ENCODE results near the gene LRBA.

DNA sequence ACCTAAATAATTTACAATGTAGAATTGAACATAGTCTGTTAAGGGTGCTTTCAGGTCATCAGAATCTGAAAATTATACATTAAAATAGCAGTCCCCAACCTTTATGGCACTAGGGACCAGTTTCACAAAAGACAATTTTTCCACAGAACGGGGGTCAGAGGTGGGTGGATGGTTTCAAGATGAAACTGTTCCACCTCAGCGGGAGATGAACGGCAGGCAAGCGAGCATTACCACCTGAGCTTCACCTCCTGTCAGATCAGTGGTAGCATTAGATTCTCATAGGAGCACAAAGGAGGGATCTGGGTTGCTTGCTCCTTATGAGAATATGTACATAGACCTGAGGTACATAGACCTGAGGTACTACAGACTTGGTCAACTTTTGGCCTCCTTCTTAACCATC, 29.0 kb downstream of the LRBA start:
- TF ChIP-seq CTCF (IDR thresholded peaks at IDR 0.05), result no peak
- no peak for TF ChIP-seq POLR2A (IDR thresholded peaks at IDR 0.05; ENCODE audit: low read depth)
- no peak for TF ChIP-seq POLR2AphosphoS5 (IDR thresholded peaks at IDR 0.05)
- no peak for TF ChIP-seq EP300 (IDR thresholded peaks at IDR 0.05)
